Measurements from ENCODE around the gene ELFN2.

ELFN2 gene

GRCh38 chr22:37393746-37394145 is 33.5 kb downstream of the ELFN2 start:
- no peaks in the 10 kb centered on the region for H3K36me3 ChIP-seq (ENCODE audit: control insufficient read depth in 2 of 2, insufficient read depth in 1 of 2, low read length in 2 of 2)
- H3K4me3 ChIP-seq (ENCODE audit: low read depth, low read length): no peak overlapping the region
- POLR2A ChIA-PET: no interaction called here
- TF ChIP-seq REST (tag by site-specific recombination; IDR thresholded peaks at IDR 0.05) (no peak), SP7 (tag by site-specific recombination; IDR thresholded peaks at IDR 0.05) (no peak), ZNF701 (tag by site-specific recombination; IDR thresholded peaks at IDR 0.05) (no peak), ZNF174 (tag by site-specific recombination; IDR thresholded peaks at IDR 0.05) (no peak), ZNF792 (tag by site-specific recombination; IDR thresholded peaks at IDR 0.05) (no peak), ZNF362 (tag by site-specific recombination; IDR thresholded peaks at IDR 0.05) (no peak), ZNF785 (tag by site-specific recombination; IDR thresholded peaks at IDR 0.05) (no peak), KLF16 (tag by site-specific recombination; IDR thresholded peaks at IDR 0.05) (no peak), BCL6B (tag by site-specific recombination; IDR thresholded peaks at IDR 0.05) (no peak), ZNF843 (tag by site-specific recombination; IDR thresholded peaks at IDR 0.05) (no peak), ZNF366 (tag by site-specific recombination; conservative IDR thresholded peaks at IDR 0.05) (no peak), ZBTB44 (tag by site-specific recombination; IDR thresholded peaks at IDR 0.05) (no peak)
- H3K27ac ChIP-seq (ENCODE audit: extremely low read depth, low read depth, low read length): no peak overlapping the region
- CTCF ChIA-PET: interaction anchor here (0.6 kb wide), 1 partner anchor 164 kb away, joined by 3 read pairs; no protein-coding TSS in a partner anchor
- H3K9me3 ChIP-seq (ENCODE audit: control insufficient read depth, insufficient read depth, low read depth, low read length): no peaks in the 10 kb centered on the region
- H3K4me1 ChIP-seq (ENCODE audit: control insufficient read depth, insufficient read depth, low read length): no peaks in the 10 kb centered on the region

GRCh38 chr22:37392721-37393328 is 34.5 kb downstream of the ELFN2 start:
- Histone ChIP-seq H3K4me3 (ENCODE audit: low read depth, low read length) (no peak overlapping the region), H3K4me1 (ENCODE audit: control insufficient read depth, insufficient read depth, low read length) (no peaks in the 10 kb centered on the region), H3K36me3 (ENCODE audit: control insufficient read depth in 2 of 2, insufficient read depth in 1 of 2, low read length in 2 of 2) (no peaks in the 10 kb centered on the region), H3K9me3 (ENCODE audit: control insufficient read depth, insufficient read depth, low read depth, low read length) (no peaks in the 10 kb centered on the region), H3K27ac (ENCODE audit: extremely low read depth, low read depth, low read length) (no peak overlapping the region)
- POLR2A ChIA-PET: no interaction called here
- TF ChIP-seq ZNF768 (tag by site-specific recombination; IDR thresholded peaks at IDR 0.05) (0 out of 2 replicates have a peak, but pooled peaks have one; percentile 79), ZNF133 (tag by site-specific recombination; IDR thresholded peaks at IDR 0.05) (no peak)
- CTCF ChIA-PET: no interaction called here

- Histone ChIP-seq H3K36me3 (ENCODE audit: control insufficient read depth in 2 of 2, insufficient read depth in 1 of 2, low read length in 2 of 2) (no peaks in the 10 kb centered on the region), H3K9me3 (ENCODE audit: control insufficient read depth, insufficient read depth, low read depth, low read length) (no peaks in the 10 kb centered on the region), H3K4me1 (ENCODE audit: control insufficient read depth, insufficient read depth, low read length) (no peaks in the 10 kb centered on the region), H3K4me3 (ENCODE audit: low read depth, low read length) (no peak overlapping the region), H3K27ac (ENCODE audit: extremely low read depth, low read depth, low read length) (no peak overlapping the region)
- CTCF ChIA-PET: no interaction called here
- POLR2A ChIA-PET: no interaction called here
- TF ChIP-seq ZNF391 (tag by site-specific recombination; IDR thresholded peaks at IDR 0.05; ENCODE audit: borderline replicate concordance, low read depth): no peak
- no peak for TF ChIP-seq ZBTB26 (tag by site-specific recombination; optimal IDR thresholded peaks at IDR 0.05)
- peak; percentile 85 for TF ChIP-seq ZFP69B (tag by site-specific recombination; IDR thresholded peaks at IDR 0.05)
- TF ChIP-seq ZNF580 (tag by site-specific recombination; IDR thresholded peaks at IDR 0.05): no peak
- peak; percentile 89 for TF ChIP-seq ZNF692 (tag by site-specific recombination; IDR thresholded peaks at IDR 0.05)
- no peak for TF ChIP-seq ZNF843 (tag by site-specific recombination; IDR thresholded peaks at IDR 0.05)
- TF ChIP-seq HOXA7 (CRISPR knock-in tag; IDR thresholded peaks at IDR 0.05; ENCODE audit: borderline replicate concordance): no peak
Measured at GRCh38 chr22:37391702-37392101, 35.6 kb downstream of the ELFN2 start.
